Liver (tissue), 9 donors: ENCODE data around the gene AFDN. TPM values are rescaled to one million over a fixed set of nuclear protein-coding genes. Genes with fewer than 3 reads are reported as not detected.

Experiments used
- DNase-seq: peaks from one replicate; pipeline ENCODE4 v3.0.0-alpha.2; 2017; ENCODE audit warnings: low spot score
- H3K27ac ChIP-seq, 2 donors: one replicate each; pipeline ENCODE4 v1.7.0; 2013; ENCODE audit warnings: inconsistent platforms in 2 of 2, low read length in 2 of 2, control low read depth in 1 of 2, low read depth in 1 of 2, mild to moderate bottlenecking in 1 of 2
- H3K27me3 ChIP-seq, 4 donors: one replicate each; pipeline versions ENCODE4 v1.6.1 to v1.7.0; 2013; ENCODE audit warnings: low read length in 3 of 4, inconsistent platforms in 1 of 4, mild to moderate bottlenecking in 1 of 4, moderate library complexity in 1 of 4; ENCODE audit not compliant: control insufficient read depth in 4 of 4, insufficient read depth in 4 of 4
- H3K36me3 ChIP-seq, 4 donors: one replicate each; pipeline versions ENCODE4 v1.6.1 to v1.7.0; 2013; ENCODE audit warnings: low read length in 3 of 4, mild to moderate bottlenecking in 3 of 4, low read depth in 1 of 4, moderate library complexity in 1 of 4; ENCODE audit not compliant: control insufficient read depth in 4 of 4, insufficient read depth in 3 of 4
- H3K4me1 ChIP-seq, 4 donors: one replicate each; pipeline versions ENCODE4 v1.6.1 to v1.7.0; 2013; ENCODE audit warnings: low read length in 3 of 4, mild to moderate bottlenecking in 3 of 4, moderate library complexity in 1 of 4; ENCODE audit not compliant: control insufficient read depth in 4 of 4, insufficient read depth in 4 of 4
- H3K4me3 ChIP-seq, 3 donors: one replicate each; pipeline versions ENCODE4 v1.6.1 to v1.7.0; 2013; ENCODE audit warnings: low read length in 3 of 3, control low read depth in 1 of 3, low read depth in 1 of 3, mild to moderate bottlenecking in 1 of 3
- H3K9ac ChIP-seq, 2 donors: one replicate each; pipeline ENCODE4 v1.7.0; 2013; ENCODE audit warnings: low read length in 2 of 2, mild to moderate bottlenecking in 2 of 2, moderate library complexity in 2 of 2, control low read depth in 1 of 2, low read depth in 1 of 2
- H3K9me3 ChIP-seq, 4 donors: one replicate each; pipeline versions ENCODE4 v1.6.1 to v1.7.0; 2013; ENCODE audit warnings: low read length in 3 of 4; ENCODE audit not compliant: control insufficient read depth in 4 of 4
- CTCF ChIP-seq: fragments of 150-350 bp; IDR thresholded peaks from 2 replicates; pipeline ENCODE4 v1.5.1; 2017; ENCODE audit warnings: improper control_type of control experiment, low read depth, low read length; ENCODE audit not compliant: missing input control
- EGR1 ChIP-seq, 2 donors: IDR thresholded peaks; 2 replicates each; pipeline ENCODE4 v1.6.1; 2016 to 2018; ENCODE audit warnings: antibody characterized with exemption in 2 of 2, low read depth in 2 of 2
- FOXA1 ChIP-seq: IDR thresholded peaks from 2 replicates; pipeline ENCODE4 v1.6.1; 2016; ENCODE audit warnings: antibody characterized with exemption
- FOXA2 ChIP-seq: IDR thresholded peaks from 2 replicates; pipeline ENCODE4 v1.6.1; 2016; ENCODE audit warnings: antibody characterized with exemption
- GABPA ChIP-seq, 2 donors: IDR thresholded peaks in 1 of 2; conservative IDR thresholded peaks in 1 of 2; 2 replicates each; pipeline ENCODE4 v1.6.1; 2016; ENCODE audit warnings: antibody characterized with exemption in 2 of 2, mild to moderate bottlenecking in 1 of 2, moderate library complexity in 1 of 2
- HNF4A ChIP-seq, 2 donors: conservative IDR thresholded peaks; 2 replicates each; pipeline ENCODE4 v1.6.1; 2016; ENCODE audit warnings: antibody characterized with exemption in 2 of 2, mild to moderate bottlenecking in 2 of 2
- HNF4G ChIP-seq: IDR thresholded peaks from 2 replicates; pipeline ENCODE4 v1.6.1; 2016; ENCODE audit warnings: antibody characterized with exemption
- JUND ChIP-seq, 2 donors: IDR thresholded peaks; 2 replicates each; pipeline ENCODE4 v1.6.1; 2016; ENCODE audit warnings: antibody characterized with exemption in 2 of 2
- MAX ChIP-seq: IDR thresholded peaks from 2 replicates; pipeline ENCODE4 v1.6.1; 2016; ENCODE audit warnings: antibody characterized with exemption
- NR2F2 ChIP-seq: IDR thresholded peaks from 2 replicates; pipeline ENCODE4 v1.6.1; 2016; ENCODE audit warnings: antibody characterized with exemption
- RAD21 ChIP-seq, 2 donors: IDR thresholded peaks; 2 replicates each; pipeline ENCODE4 v1.6.1; 2016; ENCODE audit warnings: antibody characterized with exemption in 2 of 2, mild to moderate bottlenecking in 2 of 2
- REST ChIP-seq: IDR thresholded peaks from 2 replicates; pipeline ENCODE4 v1.6.1; 2016; ENCODE audit warnings: antibody characterized with exemption, mild to moderate bottlenecking
- RXRA ChIP-seq, 2 donors: IDR thresholded peaks; 2 replicates each; pipeline ENCODE4 v1.6.1; 2017 to 2018; ENCODE audit warnings: antibody characterized with exemption in 2 of 2, mild to moderate bottlenecking in 1 of 2
- SP1 ChIP-seq: IDR thresholded peaks from 2 replicates; pipeline ENCODE4 v1.6.1; 2018; ENCODE audit warnings: antibody characterized with exemption, mild to moderate bottlenecking
- TAF1 ChIP-seq: conservative IDR thresholded peaks from 2 replicates; pipeline ENCODE4 v1.6.1; 2016; ENCODE audit warnings: antibody characterized with exemption, mild to moderate bottlenecking
- YY1 ChIP-seq: IDR thresholded peaks from 2 replicates; pipeline ENCODE4 v1.6.1; 2016; ENCODE audit warnings: antibody characterized with exemption, mild to moderate bottlenecking
- ZBTB33 ChIP-seq: IDR thresholded peaks from 2 replicates; pipeline ENCODE4 v1.6.1; 2016; ENCODE audit warnings: antibody characterized with exemption
- WGBS: extraction: QIAGEN DNeasy Blood & Tissue Kit; methylation state at CpG from one replicate; pipeline ENCODE4 v1.1.7; 2013; 5-methylcytosine and 5-hydroxymethylcytosine counted together
- polyA plus RNA-seq, 2 donors: library from polyadenylated mRNA; stranded (reverse) in 1 of 2; unstranded in 1 of 2; fragments of 200-250 nt in 1 of 2; fragments of >200 nt in 1 of 2; fragmentation: Nextera tagmentation in 1 of 2; extraction: Ambion mirVana in 1 of 2; gene quantifications; one replicate each; pipeline versions ENCODE4 v1.2.1 to v1.2.3, GENCODE V29; 2013 to 2015
- total RNA-seq, 2 donors: library from RNA; depleted of rRNA; stranded (reverse); fragments of >200 nt; gene quantifications; one replicate each; pipeline ENCODE4 v1.2.3, GENCODE V29; 2014
- TF ChIP-seq, protein P1 (sequence below): IDR thresholded peaks from 2 replicates; pipeline ENCODE4 v1.6.1; 2016; ENCODE audit warnings: antibody characterized with exemption
- donor health status: healthy.
- donor health status: healthy.
- donor health status: healthy.
- donor health status: healthy.
- donor health status: healthy.

AFDN gene
- total and polyA plus RNA-seq, 4 donors = 21.3 to 145 (median 29.3) TPM

DNA sequence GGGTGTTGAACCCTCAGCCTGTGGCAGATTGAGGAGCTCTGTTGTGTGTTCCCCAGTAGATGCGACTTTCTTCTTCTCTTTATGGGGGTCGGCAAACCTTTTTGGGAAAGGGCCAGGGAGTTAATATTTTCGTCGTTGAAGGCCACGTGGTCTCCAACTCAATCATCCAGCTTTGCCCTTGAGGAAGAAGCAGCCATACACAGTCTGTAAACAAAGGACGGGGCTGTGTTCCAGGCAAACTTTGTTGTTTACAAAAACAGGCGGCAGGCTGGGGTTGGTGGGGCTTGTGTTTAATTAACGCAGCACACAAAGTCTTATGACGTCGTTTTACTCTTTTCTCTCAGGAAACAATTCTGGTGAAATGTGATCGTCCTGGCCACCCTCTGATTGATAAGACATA, 190.9 kb downstream of the AFDN start:
- 27% methylated on average over 11 of the region's 11 CpGs for WGBS
- peak; percentile 52 for TF ChIP-seq FOXA1
- no peak for TF ChIP-seq MAX
- TF ChIP-seq HNF4A (conservative IDR thresholded peaks at IDR 0.05) = peak in 1 of 2 donors; percentile 27
- no peak for TF ChIP-seq NR2F2
- peak in 1 of 2 donors; percentile 28 for TF ChIP-seq RXRA (IDR thresholded peaks at IDR 0.05)
- peak; percentile 73 for TF ChIP-seq FOXA2
- TF ChIP-seq YY1 = peak; percentile 34
- Histone ChIP-seq H3K27ac (no peak overlapping the region), H3K9me3 (peaks cover 0 to 1% (median 0%) of the 10 kb centered on the region in 4 donors), H3K36me3 (no peaks in the 10 kb centered on the region), H3K27me3 (no peaks in the 10 kb centered on the region), H3K9ac (no peak overlapping the region), H3K4me1 (peaks cover 2 to 11% (median 7%) of the 10 kb centered on the region in 4 donors), H3K4me3 (no peak overlapping the region)
- no peak for DNase-seq

- no peak overlapping the region for H3K27ac ChIP-seq
Measured at GRCh38 chr6:168018664-168019063, 192.0 kb downstream of the AFDN start.

More at GRCh38 chr6:168018664-168019063, 192.0 kb downstream of the AFDN start:
- H3K4me1 ChIP-seq = peaks cover 2 to 14% (median 10%) of the 10 kb centered on the region in 4 donors
- no peak overlapping the region for H3K4me3 ChIP-seq
- H3K9me3 ChIP-seq = no peaks in the 10 kb centered on the region
- H3K27me3 ChIP-seq = no peaks in the 10 kb centered on the region
- WGBS = 95% methylated on average over 15 of the region's 15 CpGs
- no peak for DNase-seq
- TF ChIP-seq TAF1 (no peak), GABPA (IDR thresholded peaks at IDR 0.05 in 1 of 2, conservative IDR thresholded peaks at IDR 0.05 in 1 of 2) (no peak), FOXA1 (no peak), RXRA (IDR thresholded peaks at IDR 0.05) (no peak), SP1 (no peak), NR2F2 (no peak), HNF4A (conservative IDR thresholded peaks at IDR 0.05) (no peak), MAX (no peak), EGR1 (IDR thresholded peaks at IDR 0.05; ENCODE audit: low read depth in 2 of 2) (no peak), ZBTB33 (no peak), YY1 (no peak), JUND (IDR thresholded peaks at IDR 0.05) (no peak), REST (no peak), HNF4G (no peak), CTCF (no peak), RAD21 (IDR thresholded peaks at IDR 0.05) (no peak)
- TF ChIP-seq, protein P1, sequence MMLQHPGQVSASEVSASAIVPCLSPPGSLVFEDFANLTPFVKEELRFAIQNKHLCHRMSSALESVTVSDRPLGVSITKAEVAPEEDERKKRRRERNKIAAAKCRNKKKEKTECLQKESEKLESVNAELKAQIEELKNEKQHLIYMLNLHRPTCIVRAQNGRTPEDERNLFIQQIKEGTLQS = no peak
- H3K36me3 ChIP-seq = no peaks in the 10 kb centered on the region
- no peak overlapping the region for H3K9ac ChIP-seq
